Liver (tissue), 9 donors: ENCODE data around the gene TMEM242. TPM values are rescaled to one million over a fixed set of nuclear protein-coding genes. Genes with fewer than 3 reads are reported as not detected.

Experiments
- DNase-seq: peaks from one replicate; pipeline ENCODE4 v3.0.0-alpha.2; 2017; ENCODE audit warnings: low spot score
- H3K27ac ChIP-seq, 2 donors: one replicate each; pipeline ENCODE4 v1.7.0; 2013; ENCODE audit warnings: inconsistent platforms in 2 of 2, low read length in 2 of 2, control low read depth in 1 of 2, low read depth in 1 of 2, mild to moderate bottlenecking in 1 of 2
- H3K27me3 ChIP-seq, 4 donors: one replicate each; pipeline versions ENCODE4 v1.6.1 to v1.7.0; 2013; ENCODE audit warnings: low read length in 3 of 4, inconsistent platforms in 1 of 4, mild to moderate bottlenecking in 1 of 4, moderate library complexity in 1 of 4; ENCODE audit not compliant: control insufficient read depth in 4 of 4, insufficient read depth in 4 of 4
- H3K36me3 ChIP-seq, 4 donors: one replicate each; pipeline versions ENCODE4 v1.6.1 to v1.7.0; 2013; ENCODE audit warnings: low read length in 3 of 4, mild to moderate bottlenecking in 3 of 4, low read depth in 1 of 4, moderate library complexity in 1 of 4; ENCODE audit not compliant: control insufficient read depth in 4 of 4, insufficient read depth in 3 of 4
- H3K4me1 ChIP-seq, 4 donors: one replicate each; pipeline versions ENCODE4 v1.6.1 to v1.7.0; 2013; ENCODE audit warnings: low read length in 3 of 4, mild to moderate bottlenecking in 3 of 4, moderate library complexity in 1 of 4; ENCODE audit not compliant: control insufficient read depth in 4 of 4, insufficient read depth in 4 of 4
- H3K4me3 ChIP-seq, 3 donors: one replicate each; pipeline versions ENCODE4 v1.6.1 to v1.7.0; 2013; ENCODE audit warnings: low read length in 3 of 3, control low read depth in 1 of 3, low read depth in 1 of 3, mild to moderate bottlenecking in 1 of 3
- H3K9ac ChIP-seq, 2 donors: one replicate each; pipeline ENCODE4 v1.7.0; 2013; ENCODE audit warnings: low read length in 2 of 2, mild to moderate bottlenecking in 2 of 2, moderate library complexity in 2 of 2, control low read depth in 1 of 2, low read depth in 1 of 2
- H3K9me3 ChIP-seq, 4 donors: one replicate each; pipeline versions ENCODE4 v1.6.1 to v1.7.0; 2013; ENCODE audit warnings: low read length in 3 of 4; ENCODE audit not compliant: control insufficient read depth in 4 of 4
- ATF3 ChIP-seq: IDR thresholded peaks from 2 replicates; pipeline ENCODE4 v1.6.1; 2016; ENCODE audit warnings: antibody characterized with exemption
- CTCF ChIP-seq: fragments of 150-350 bp; IDR thresholded peaks from 2 replicates; pipeline ENCODE4 v1.5.1; 2017; ENCODE audit warnings: improper control_type of control experiment, low read depth, low read length; ENCODE audit not compliant: missing input control
- EGR1 ChIP-seq, 2 donors: IDR thresholded peaks; 2 replicates each; pipeline ENCODE4 v1.6.1; 2016 to 2018; ENCODE audit warnings: antibody characterized with exemption in 2 of 2, low read depth in 2 of 2
- FOXA1 ChIP-seq: IDR thresholded peaks from 2 replicates; pipeline ENCODE4 v1.6.1; 2016; ENCODE audit warnings: antibody characterized with exemption
- FOXA2 ChIP-seq: IDR thresholded peaks from 2 replicates; pipeline ENCODE4 v1.6.1; 2016; ENCODE audit warnings: antibody characterized with exemption
- GABPA ChIP-seq, 2 donors: IDR thresholded peaks in 1 of 2; conservative IDR thresholded peaks in 1 of 2; 2 replicates each; pipeline ENCODE4 v1.6.1; 2016; ENCODE audit warnings: antibody characterized with exemption in 2 of 2, mild to moderate bottlenecking in 1 of 2, moderate library complexity in 1 of 2
- HNF4A ChIP-seq, 2 donors: conservative IDR thresholded peaks; 2 replicates each; pipeline ENCODE4 v1.6.1; 2016; ENCODE audit warnings: antibody characterized with exemption in 2 of 2, mild to moderate bottlenecking in 2 of 2
- HNF4G ChIP-seq: IDR thresholded peaks from 2 replicates; pipeline ENCODE4 v1.6.1; 2016; ENCODE audit warnings: antibody characterized with exemption
- JUND ChIP-seq, 2 donors: IDR thresholded peaks; 2 replicates each; pipeline ENCODE4 v1.6.1; 2016; ENCODE audit warnings: antibody characterized with exemption in 2 of 2
- MAX ChIP-seq: IDR thresholded peaks from 2 replicates; pipeline ENCODE4 v1.6.1; 2016; ENCODE audit warnings: antibody characterized with exemption
- NR2F2 ChIP-seq: IDR thresholded peaks from 2 replicates; pipeline ENCODE4 v1.6.1; 2016; ENCODE audit warnings: antibody characterized with exemption
- RAD21 ChIP-seq, 2 donors: IDR thresholded peaks; 2 replicates each; pipeline ENCODE4 v1.6.1; 2016; ENCODE audit warnings: antibody characterized with exemption in 2 of 2, mild to moderate bottlenecking in 2 of 2
- RXRA ChIP-seq, 2 donors: IDR thresholded peaks; 2 replicates each; pipeline ENCODE4 v1.6.1; 2017 to 2018; ENCODE audit warnings: antibody characterized with exemption in 2 of 2, mild to moderate bottlenecking in 1 of 2
- SP1 ChIP-seq: IDR thresholded peaks from 2 replicates; pipeline ENCODE4 v1.6.1; 2018; ENCODE audit warnings: antibody characterized with exemption, mild to moderate bottlenecking
- TAF1 ChIP-seq: conservative IDR thresholded peaks from 2 replicates; pipeline ENCODE4 v1.6.1; 2016; ENCODE audit warnings: antibody characterized with exemption, mild to moderate bottlenecking
- YY1 ChIP-seq: IDR thresholded peaks from 2 replicates; pipeline ENCODE4 v1.6.1; 2016; ENCODE audit warnings: antibody characterized with exemption, mild to moderate bottlenecking
- ZBTB33 ChIP-seq: IDR thresholded peaks from 2 replicates; pipeline ENCODE4 v1.6.1; 2016; ENCODE audit warnings: antibody characterized with exemption
- WGBS: extraction: QIAGEN DNeasy Blood & Tissue Kit; methylation state at CpG from one replicate; pipeline ENCODE4 v1.1.7; 2013; 5-methylcytosine and 5-hydroxymethylcytosine counted together
- polyA plus RNA-seq, 2 donors: library from polyadenylated mRNA; stranded (reverse) in 1 of 2; unstranded in 1 of 2; fragments of 200-250 nt in 1 of 2; fragments of >200 nt in 1 of 2; fragmentation: Nextera tagmentation in 1 of 2; extraction: Ambion mirVana in 1 of 2; gene quantifications; one replicate each; pipeline versions ENCODE4 v1.2.1 to v1.2.3, GENCODE V29; 2013 to 2015
- total RNA-seq, 2 donors: library from RNA; depleted of rRNA; stranded (reverse); fragments of >200 nt; gene quantifications; one replicate each; pipeline ENCODE4 v1.2.3, GENCODE V29; 2014
- donor health status: healthy.
- donor health status: healthy.
- donor health status: healthy.
- donor health status: healthy.
- donor health status: healthy.

TMEM242 gene
- total and polyA plus RNA-seq, 4 donors: 3.7 to 10.2 (median 6.1) TPM

- 84% methylated on average over 9 of the region's 9 CpGs for WGBS
- DNase-seq: no peak
- H3K36me3 ChIP-seq: peaks cover 0 to 4% (median 0%) of the 10 kb centered on the region in 4 donors
Observed at GRCh38 chr6:157298216-157298724, 25.0 kb downstream of the TMEM242 start.

GRCh38 chr6:157294654-157295053 is 28.7 kb downstream of the TMEM242 start:
- no peaks in the 10 kb centered on the region for H3K27me3 ChIP-seq
- no peaks in the 10 kb centered on the region for H3K4me1 ChIP-seq
- no peak overlapping the region for H3K4me3 ChIP-seq
- WGBS: 97% methylated on average over 2 of the region's 2 CpGs
- no peak overlapping the region for H3K27ac ChIP-seq
- TF ChIP-seq NR2F2 (no peak), HNF4G (no peak), MAX (no peak), RXRA (IDR thresholded peaks at IDR 0.05) (no peak), GABPA (IDR thresholded peaks at IDR 0.05 in 1 of 2, conservative IDR thresholded peaks at IDR 0.05 in 1 of 2) (no peak), RAD21 (IDR thresholded peaks at IDR 0.05) (no peak), JUND (IDR thresholded peaks at IDR 0.05) (no peak), ZBTB33 (no peak), ATF3 (no peak)
- no peaks in the 10 kb centered on the region for H3K9me3 ChIP-seq
- peaks cover 0 to 19% (median 8%) of the 10 kb centered on the region in 4 donors for H3K36me3 ChIP-seq
- peak; percentile 4 for DNase-seq
- no peak overlapping the region for H3K9ac ChIP-seq

More at GRCh38 chr6:157298216-157298724, 25.0 kb downstream of the TMEM242 start:
- Histone ChIP-seq H3K9me3 (no peaks in the 10 kb centered on the region), H3K27me3 (no peaks in the 10 kb centered on the region), H3K4me3 (no peak overlapping the region), H3K27ac (no peak overlapping the region), H3K4me1 (peaks cover 0 to 8% (median 5%) of the 10 kb centered on the region in 4 donors), H3K9ac (no peak overlapping the region)
- no peak for TF ChIP-seq RXRA (IDR thresholded peaks at IDR 0.05)
- no peak for TF ChIP-seq FOXA2
- TF ChIP-seq YY1: no peak
- TF ChIP-seq ATF3: no peak
- no peak for TF ChIP-seq NR2F2
- no peak for TF ChIP-seq GABPA (IDR thresholded peaks at IDR 0.05 in 1 of 2, conservative IDR thresholded peaks at IDR 0.05 in 1 of 2)

GRCh38 chr6:157293780-157294179 is 29.5 kb downstream of the TMEM242 start:
- Histone ChIP-seq H3K9ac (no peak overlapping the region), H3K27me3 (no peaks in the 10 kb centered on the region), H3K9me3 (no peaks in the 10 kb centered on the region), H3K4me1 (no peaks in the 10 kb centered on the region), H3K36me3 (peaks cover 0 to 15% (median 8%) of the 10 kb centered on the region in 4 donors), H3K27ac (no peak overlapping the region), H3K4me3 (no peak overlapping the region)
- WGBS: 82% methylated on average over 6 of the region's 6 CpGs
- TF ChIP-seq JUND (IDR thresholded peaks at IDR 0.05): no peak
- no peak for TF ChIP-seq FOXA2
- TF ChIP-seq HNF4A (conservative IDR thresholded peaks at IDR 0.05): no peak
- no peak for TF ChIP-seq FOXA1
- TF ChIP-seq GABPA (IDR thresholded peaks at IDR 0.05 in 1 of 2, conservative IDR thresholded peaks at IDR 0.05 in 1 of 2): no peak
- no peak for TF ChIP-seq YY1
- no peak for TF ChIP-seq RAD21 (IDR thresholded peaks at IDR 0.05)
- no peak for TF ChIP-seq RXRA (IDR thresholded peaks at IDR 0.05)
- TF ChIP-seq EGR1 (IDR thresholded peaks at IDR 0.05; ENCODE audit: low read depth in 2 of 2): no peak
- TF ChIP-seq MAX: no peak
- no peak for TF ChIP-seq CTCF
- no peak for TF ChIP-seq TAF1
- no peak for TF ChIP-seq ATF3
- TF ChIP-seq SP1: no peak
- no peak for DNase-seq
